GM19397 (cell line): ENCODE measurements around the gene PCDHAC2.

Source experiments
- ATAC-seq: cut with Tn5 transposase; IDR thresholded peaks from one replicate; pipeline ENCODE4 v1.9.1; 2021; ENCODE audit warnings: mild to moderate bottlenecking, moderate library complexity; ENCODE audit not compliant: unreplicated experiment

Gene PCDHAC2

GRCh38 chr5:140988100-140988499 lies 21.8 kb downstream of the PCDHAC2 start:
- no peak for ATAC-seq

- no peak for ATAC-seq
Measured at GRCh38 chr5:140988608-140989007, 22.3 kb downstream of the PCDHAC2 start.

- ATAC-seq, result no peak
Measured at GRCh38 chr5:140989254-140990020, 23.2 kb downstream of the PCDHAC2 start.

DNA sequence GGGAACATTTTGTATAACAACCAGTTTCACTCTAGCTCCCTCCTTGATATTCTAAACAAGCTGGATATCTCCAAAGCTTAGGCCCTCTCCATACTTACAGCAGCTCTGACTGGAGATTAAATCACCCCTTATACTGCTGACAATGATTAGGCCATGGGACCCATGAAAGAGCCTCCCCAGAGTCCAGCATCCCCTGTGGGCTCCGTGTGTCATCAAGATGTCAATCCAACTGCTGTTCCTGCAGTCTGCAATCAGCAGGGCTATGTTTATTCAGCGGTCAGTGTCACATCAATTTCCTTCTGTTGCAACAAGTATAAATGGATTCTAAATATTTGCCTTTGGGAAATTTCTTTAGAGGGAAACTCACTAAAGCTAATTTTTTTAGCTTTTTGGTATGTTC lies 26.6 kb downstream of the PCDHAC2 start:
- no peak for ATAC-seq

DNA sequence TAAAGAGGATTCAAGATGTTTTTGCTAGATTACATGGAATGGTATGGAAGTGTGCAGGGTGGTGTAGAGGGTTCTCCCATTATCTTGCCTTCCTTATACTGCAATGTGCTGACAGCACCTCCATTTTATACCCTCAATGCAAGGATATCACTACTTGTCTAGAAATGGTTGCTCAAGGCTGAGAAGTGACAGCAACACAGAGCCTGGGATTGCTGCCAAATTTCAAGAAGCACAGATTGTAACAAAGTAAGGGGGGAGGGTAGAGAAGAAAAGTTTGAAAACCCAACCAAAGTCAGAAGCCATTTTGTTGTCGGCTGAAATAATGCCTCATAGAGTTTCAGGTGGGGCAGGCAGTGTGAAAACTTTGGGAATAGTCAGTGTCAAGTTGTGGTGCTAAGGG lies 29.8 kb downstream of the PCDHAC2 start:
- ATAC-seq, result no peak

DNA sequence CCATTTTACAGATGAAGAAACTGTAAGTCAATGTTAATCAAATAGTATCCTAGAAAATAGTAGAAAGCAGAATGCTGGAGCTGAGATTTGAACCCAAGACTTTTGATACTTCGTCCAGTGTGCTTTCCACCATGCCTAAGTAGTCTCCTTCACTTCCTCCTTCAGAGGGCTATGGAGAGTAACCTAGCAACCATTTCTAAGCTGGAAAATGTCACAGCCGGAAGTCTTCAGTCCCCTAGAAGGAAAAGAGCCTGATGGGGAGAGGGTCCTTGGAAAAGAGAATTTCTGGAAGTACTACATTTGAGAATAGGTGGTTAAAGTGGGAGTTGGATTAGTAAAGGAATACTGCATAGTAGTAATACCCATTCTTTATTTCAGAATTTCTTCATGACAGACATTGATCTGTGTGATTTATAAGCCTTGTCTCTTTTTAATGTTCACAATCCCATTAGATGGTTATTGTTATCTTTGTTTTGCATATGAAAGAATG lies 32.7 kb downstream of the PCDHAC2 start:
- no peak for ATAC-seq

GRCh38 chr5:141001446-141001843 lies 35.2 kb downstream of the PCDHAC2 start:
- no peak for ATAC-seq

DNA sequence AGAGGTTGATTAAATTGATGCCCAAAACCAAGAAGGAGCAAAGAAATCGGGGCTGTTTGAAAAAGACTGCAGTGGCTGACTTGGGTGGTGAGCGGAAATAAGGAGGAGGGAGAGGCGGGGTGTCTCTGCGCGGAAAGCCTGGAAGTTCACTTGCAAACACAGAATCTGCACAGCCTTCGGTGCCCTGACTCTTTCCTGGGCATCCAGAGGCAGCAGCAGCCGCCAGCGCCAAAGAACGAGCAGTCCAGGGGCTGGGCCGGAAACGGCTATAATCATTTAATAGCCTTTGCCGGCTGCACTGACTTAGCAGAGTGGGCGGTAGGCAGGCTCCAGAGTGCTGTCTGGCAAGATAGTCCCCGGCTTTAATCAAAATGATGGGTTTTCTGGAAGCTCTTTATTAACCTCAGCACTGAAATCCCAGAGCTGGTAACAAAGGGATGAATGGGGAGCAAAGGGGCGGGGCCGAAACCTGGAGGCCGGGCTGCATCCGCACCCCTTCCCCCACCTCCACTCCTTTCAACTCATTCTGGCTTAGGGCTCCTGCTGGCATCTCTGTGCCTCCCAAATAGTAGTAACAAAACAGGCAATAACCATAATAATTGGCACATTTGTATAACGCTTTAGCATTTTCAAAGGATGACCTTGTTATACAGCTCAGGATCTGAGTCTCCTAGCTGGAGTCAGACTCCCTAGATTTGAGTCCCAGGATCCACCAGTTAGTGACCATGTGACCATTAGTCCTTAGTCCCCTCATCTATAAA lies 35.7 kb downstream of the PCDHAC2 start:
- no peak for ATAC-seq

DNA sequence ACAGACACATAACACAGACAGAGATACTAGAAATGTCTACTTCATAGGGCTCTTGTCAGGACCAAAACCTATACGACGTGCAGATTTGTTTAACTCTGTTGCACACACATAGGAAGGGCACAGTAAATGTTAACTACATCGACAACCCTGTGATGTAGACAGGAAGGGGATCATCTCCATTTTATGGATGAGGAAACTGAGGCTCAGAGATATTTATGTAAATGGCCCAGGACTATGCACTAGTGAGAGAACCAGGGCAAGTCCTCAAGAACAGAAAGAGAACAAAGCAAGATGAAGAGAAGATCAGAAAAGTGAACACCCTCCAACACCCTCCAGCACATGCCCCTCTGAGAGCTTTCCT lies 36.3 kb downstream of the PCDHAC2 start:
- no peak for ATAC-seq

DNA sequence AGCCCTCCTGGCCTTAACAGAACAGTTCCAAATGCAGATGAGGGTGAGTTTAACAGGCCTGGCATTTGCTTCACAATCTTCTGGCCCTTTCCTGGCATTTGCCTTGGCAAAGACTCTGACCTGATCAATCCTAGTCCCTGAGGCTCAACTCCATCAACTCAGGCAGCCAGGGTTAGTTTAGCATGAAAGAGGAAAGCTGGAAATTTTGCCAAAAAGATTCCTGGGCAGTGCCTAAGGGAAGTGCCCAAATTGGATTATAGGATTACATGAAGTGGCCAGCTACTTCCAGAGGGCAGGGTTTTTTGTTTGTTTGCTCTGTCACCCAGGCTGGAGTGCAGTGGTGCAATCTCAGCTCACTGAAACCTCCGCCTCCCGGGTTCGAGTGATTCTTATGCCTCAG lies 36.8 kb downstream of the PCDHAC2 start:
- ATAC-seq, result no peak

DNA sequence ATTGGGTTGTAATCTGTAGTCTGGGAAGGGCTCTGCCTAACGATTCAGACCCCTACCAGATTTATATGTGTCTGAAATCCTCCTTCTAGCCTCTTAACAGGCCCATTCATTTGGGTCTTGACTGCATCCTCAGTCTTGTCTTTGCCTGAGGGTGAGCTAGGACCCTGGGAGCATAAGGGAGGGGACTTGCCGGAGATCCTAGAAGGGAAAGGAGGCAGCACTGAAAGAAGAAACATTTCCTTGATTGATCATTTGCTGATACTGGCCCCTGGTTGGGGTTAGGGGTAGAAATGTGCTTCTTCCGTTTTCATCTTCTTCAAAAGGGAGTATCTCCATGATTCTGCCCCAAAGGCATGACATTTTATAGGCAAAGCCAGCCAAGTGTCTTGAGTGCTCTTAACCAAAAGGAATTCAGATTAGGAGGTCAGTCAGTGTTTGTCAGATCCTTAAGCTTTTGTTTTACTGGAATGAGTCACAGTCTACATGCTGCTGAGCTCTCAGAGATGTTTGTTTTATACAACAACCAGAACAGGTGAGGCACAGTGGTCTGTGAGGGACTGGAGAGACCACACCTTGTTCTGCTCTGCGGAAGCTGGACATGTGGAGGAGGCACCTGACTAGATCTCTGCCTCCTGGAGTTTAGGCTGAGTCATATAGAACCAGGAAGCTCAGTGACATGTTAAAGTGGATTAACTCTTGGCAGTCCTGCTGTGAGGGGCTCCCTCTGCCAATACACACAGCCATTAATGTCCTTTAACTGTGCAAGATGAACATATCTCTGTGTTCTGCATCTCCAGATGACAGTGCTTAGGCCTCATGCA lies 37.7 kb downstream of the PCDHAC2 start:
- no peak for ATAC-seq

- ATAC-seq, result no peak
Measured at GRCh38 chr5:141007791-141008190, 41.5 kb downstream of the PCDHAC2 start.

- ATAC-seq, result no peak
Measured at GRCh38 chr5:141010047-141010793, 43.9 kb downstream of the PCDHAC2 start.

GRCh38 chr5:141017943-141018342 lies 51.7 kb downstream of the PCDHAC2 start:
- no peak for ATAC-seq
